ENCODE measurements around the gene SLC35B2. TPM values are rescaled to one million over a fixed set of nuclear protein-coding genes. Genes with fewer than 3 reads are reported as not detected.

SLC35B2 gene
- total and polyA plus RNA-seq, 10 of the 15 experiments (the other 5 are each of a cell fraction or from before 2014, with no cell fraction given), result 11.3 to 45.4 (median 33.8) TPM

- TF ChIP-seq, protein P1, sequence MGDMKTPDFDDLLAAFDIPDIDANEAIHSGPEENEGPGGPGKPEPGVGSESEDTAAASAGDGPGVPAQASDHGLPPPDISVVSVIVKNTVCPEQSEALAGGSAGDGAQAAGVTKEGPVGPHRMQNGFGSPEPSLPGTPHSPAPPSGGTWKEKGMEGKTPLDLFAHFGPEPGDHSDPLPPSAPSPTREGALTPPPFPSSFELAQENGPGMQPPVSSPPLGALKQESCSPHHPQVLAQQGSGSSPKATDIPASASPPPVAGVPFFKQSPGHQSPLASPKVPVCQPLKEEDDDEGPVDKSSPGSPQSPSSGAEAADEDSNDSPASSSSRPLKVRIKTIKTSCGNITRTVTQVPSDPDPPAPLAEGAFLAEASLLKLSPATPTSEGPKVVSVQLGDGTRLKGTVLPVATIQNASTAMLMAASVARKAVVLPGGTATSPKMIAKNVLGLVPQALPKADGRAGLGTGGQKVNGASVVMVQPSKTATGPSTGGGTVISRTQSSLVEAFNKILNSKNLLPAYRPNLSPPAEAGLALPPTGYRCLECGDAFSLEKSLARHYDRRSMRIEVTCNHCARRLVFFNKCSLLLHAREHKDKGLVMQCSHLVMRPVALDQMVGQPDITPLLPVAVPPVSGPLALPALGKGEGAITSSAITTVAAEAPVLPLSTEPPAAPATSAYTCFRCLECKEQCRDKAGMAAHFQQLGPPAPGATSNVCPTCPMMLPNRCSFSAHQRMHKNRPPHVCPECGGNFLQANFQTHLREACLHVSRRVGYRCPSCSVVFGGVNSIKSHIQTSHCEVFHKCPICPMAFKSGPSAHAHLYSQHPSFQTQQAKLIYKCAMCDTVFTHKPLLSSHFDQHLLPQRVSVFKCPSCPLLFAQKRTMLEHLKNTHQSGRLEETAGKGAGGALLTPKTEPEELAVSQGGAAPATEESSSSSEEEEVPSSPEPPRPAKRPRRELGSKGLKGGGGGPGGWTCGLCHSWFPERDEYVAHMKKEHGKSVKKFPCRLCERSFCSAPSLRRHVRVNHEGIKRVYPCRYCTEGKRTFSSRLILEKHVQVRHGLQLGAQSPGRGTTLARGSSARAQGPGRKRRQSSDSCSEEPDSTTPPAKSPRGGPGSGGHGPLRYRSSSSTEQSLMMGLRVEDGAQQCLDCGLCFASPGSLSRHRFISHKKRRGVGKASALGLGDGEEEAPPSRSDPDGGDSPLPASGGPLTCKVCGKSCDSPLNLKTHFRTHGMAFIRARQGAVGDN (IDR thresholded peaks at IDR 0.05), result peak; percentile 6
- no peak for TF ChIP-seq SRF (IDR thresholded peaks at IDR 0.05; ENCODE audit: low read depth in 2 of 2, low read length in 2 of 2)
- no peak for TF ChIP-seq FOXM1 (IDR thresholded peaks at IDR 0.05; ENCODE audit: low read depth, low read length)
- no peak for TF ChIP-seq BRCA1 (IDR thresholded peaks at IDR 0.05; ENCODE audit: low read depth, low read length)
- TF ChIP-seq NR2F1 (conservative IDR thresholded peaks at IDR 0.05), result peak; percentile 72
- TF ChIP-seq, protein P2, sequence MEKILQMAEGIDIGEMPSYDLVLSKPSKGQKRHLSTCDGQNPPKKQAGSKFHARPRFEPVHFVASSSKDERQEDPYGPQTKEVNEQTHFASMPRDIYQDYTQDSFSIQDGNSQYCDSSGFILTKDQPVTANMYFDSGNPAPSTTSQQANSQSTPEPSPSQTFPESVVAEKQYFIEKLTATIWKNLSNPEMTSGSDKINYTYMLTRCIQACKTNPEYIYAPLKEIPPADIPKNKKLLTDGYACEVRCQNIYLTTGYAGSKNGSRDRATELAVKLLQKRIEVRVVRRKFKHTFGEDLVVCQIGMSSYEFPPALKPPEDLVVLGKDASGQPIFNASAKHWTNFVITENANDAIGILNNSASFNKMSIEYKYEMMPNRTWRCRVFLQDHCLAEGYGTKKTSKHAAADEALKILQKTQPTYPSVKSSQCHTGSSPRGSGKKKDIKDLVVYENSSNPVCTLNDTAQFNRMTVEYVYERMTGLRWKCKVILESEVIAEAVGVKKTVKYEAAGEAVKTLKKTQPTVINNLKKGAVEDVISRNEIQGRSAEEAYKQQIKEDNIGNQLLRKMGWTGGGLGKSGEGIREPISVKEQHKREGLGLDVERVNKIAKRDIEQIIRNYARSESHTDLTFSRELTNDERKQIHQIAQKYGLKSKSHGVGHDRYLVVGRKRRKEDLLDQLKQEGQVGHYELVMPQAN (conservative IDR thresholded peaks at IDR 0.05), result peak; percentile 90
- TF ChIP-seq EP300 (IDR thresholded peaks at IDR 0.05; ENCODE audit: borderline replicate concordance in 1 of 2, control insufficient read depth in 1 of 2, low read depth in 2 of 2, low read length in 2 of 2), result no peak
- TF ChIP-seq NFYA (IDR thresholded peaks at IDR 0.05; ENCODE audit: borderline replicate concordance, low read depth, low read length), result no peak
- no peak for TF ChIP-seq KAT2A (conservative IDR thresholded peaks at IDR 0.05; ENCODE audit: control insufficient read depth, low read depth, low read length)
- no peak for TF ChIP-seq SREBF1 (IDR thresholded peaks at IDR 0.05; ENCODE audit: low read length)
- TF ChIP-seq BMI1 (IDR thresholded peaks at IDR 0.05; ENCODE audit: borderline replicate concordance), result 0 out of 2 replicates have a peak, but pooled peaks have one; percentile 29
- TF ChIP-seq, protein P3, sequence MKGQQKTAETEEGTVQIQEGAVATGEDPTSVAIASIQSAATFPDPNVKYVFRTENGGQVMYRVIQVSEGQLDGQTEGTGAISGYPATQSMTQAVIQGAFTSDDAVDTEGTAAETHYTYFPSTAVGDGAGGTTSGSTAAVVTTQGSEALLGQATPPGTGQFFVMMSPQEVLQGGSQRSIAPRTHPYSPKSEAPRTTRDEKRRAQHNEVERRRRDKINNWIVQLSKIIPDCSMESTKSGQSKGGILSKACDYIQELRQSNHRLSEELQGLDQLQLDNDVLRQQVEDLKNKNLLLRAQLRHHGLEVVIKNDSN (IDR thresholded peaks at IDR 0.05; ENCODE audit: borderline replicate concordance, extremely low read length, insufficient read depth, low read depth, low read length), result no peak
- TF ChIP-seq ZNF274 (IDR thresholded peaks at IDR 0.05; ENCODE audit: insufficient read depth, insufficient read length), result no peak
- peak; percentile 56 for TF ChIP-seq MYC (IDR thresholded peaks at IDR 0.05; ENCODE audit: insufficient read depth, insufficient read length, insufficient replicate concordance, low read length, severe bottlenecking)
- no peak for TF ChIP-seq SUZ12 (IDR thresholded peaks at IDR 0.05; ENCODE audit: unreplicated experiment)
- TF ChIP-seq DPF2 (IDR thresholded peaks at IDR 0.05), result peak; percentile 18
- peak; percentile 94 for TF ChIP-seq BACH1 (IDR thresholded peaks at IDR 0.05; ENCODE audit: borderline replicate concordance)
- TF ChIP-seq, protein P4, sequence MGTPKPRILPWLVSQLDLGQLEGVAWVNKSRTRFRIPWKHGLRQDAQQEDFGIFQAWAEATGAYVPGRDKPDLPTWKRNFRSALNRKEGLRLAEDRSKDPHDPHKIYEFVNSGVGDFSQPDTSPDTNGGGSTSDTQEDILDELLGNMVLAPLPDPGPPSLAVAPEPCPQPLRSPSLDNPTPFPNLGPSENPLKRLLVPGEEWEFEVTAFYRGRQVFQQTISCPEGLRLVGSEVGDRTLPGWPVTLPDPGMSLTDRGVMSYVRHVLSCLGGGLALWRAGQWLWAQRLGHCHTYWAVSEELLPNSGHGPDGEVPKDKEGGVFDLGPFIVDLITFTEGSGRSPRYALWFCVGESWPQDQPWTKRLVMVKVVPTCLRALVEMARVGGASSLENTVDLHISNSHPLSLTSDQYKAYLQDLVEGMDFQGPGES (IDR thresholded peaks at IDR 0.05), result no peak
- TF ChIP-seq, protein P5, sequence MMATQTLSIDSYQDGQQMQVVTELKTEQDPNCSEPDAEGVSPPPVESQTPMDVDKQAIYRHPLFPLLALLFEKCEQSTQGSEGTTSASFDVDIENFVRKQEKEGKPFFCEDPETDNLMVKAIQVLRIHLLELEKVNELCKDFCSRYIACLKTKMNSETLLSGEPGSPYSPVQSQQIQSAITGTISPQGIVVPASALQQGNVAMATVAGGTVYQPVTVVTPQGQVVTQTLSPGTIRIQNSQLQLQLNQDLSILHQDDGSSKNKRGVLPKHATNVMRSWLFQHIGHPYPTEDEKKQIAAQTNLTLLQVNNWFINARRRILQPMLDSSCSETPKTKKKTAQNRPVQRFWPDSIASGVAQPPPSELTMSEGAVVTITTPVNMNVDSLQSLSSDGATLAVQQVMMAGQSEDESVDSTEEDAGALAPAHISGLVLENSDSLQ (IDR thresholded peaks at IDR 0.05), result no peak
- TF ChIP-seq CHD2 (IDR thresholded peaks at IDR 0.05; ENCODE audit: borderline replicate concordance, low read depth, low read length), result peak; percentile 80
These were observed at the start of gene SLC35B2 (continued) for GRCh38 chr6:44257025-44257752.

Data from GM12878 (cell line).